HepG2 (cell line): Measurements from ENCODE around the gene CC2D1A. TPM values are rescaled to one million over a fixed set of nuclear protein-coding genes. Genes with fewer than 3 reads are reported as not detected.

Experiments
- CERS6 ChIP-seq: sonication (generic); formaldehyde crosslinking; IDR thresholded peaks from 2 replicates; pipeline ENCODE4 v1.5.0; 2020; ENCODE audit warnings: missing genetic modification reagents
- DNMT3B ChIP-seq: conservative IDR thresholded peaks from 2 replicates; pipeline ENCODE4 v1.6.1; 2016; ENCODE audit warnings: missing biosample characterization, control low read depth
- ELK4 ChIP-seq: sonication (generic); formaldehyde crosslinking; IDR thresholded peaks from 2 replicates; pipeline ENCODE4 v1.9.0; 2021; ENCODE audit warnings: missing genetic modification reagents, borderline replicate concordance
- HCFC1 ChIP-seq: fragments of 150-350 bp; IDR thresholded peaks from 2 replicates; pipeline ENCODE4 v1.6.1; 2014; ENCODE audit warnings: low read depth, low read length
- KAT2B ChIP-seq: fragments of 150-350 bp; IDR thresholded peaks from 2 replicates; pipeline ENCODE4 v1.6.1; 2014; ENCODE audit warnings: low read depth, low read length, borderline replicate concordance
- LCORL ChIP-seq, 2 experiments: fragments of 450-650 bp in 1 of 2; sonication (generic) in 1 of 2; formaldehyde crosslinking in 1 of 2; IDR thresholded peaks; 2 replicates each; pipeline versions ENCODE4 v1.5.0 to v1.6.1; 2017 to 2020; ENCODE audit warnings: antibody characterized with exemption in 1 of 2, missing genetic modification reagents in 1 of 2
- MAFF ChIP-seq: IDR thresholded peaks from 2 replicates; pipeline ENCODE4 v1.6.1; 2011; ENCODE audit warnings: low read depth, low read length, improper control_type of control experiment
- MED1 ChIP-seq: sonication (generic); formaldehyde crosslinking; IDR thresholded peaks from 2 replicates; pipeline ENCODE4 v1.4.0; 2020; ENCODE audit warnings: missing genetic modification reagents
- POGK ChIP-seq: sonication (generic); formaldehyde crosslinking; conservative IDR thresholded peaks from 2 replicates; pipeline ENCODE4 v1.8.0; 2022; ENCODE audit warnings: mild to moderate bottlenecking, moderate library complexity, missing genetic modification reagents
- POLR2A ChIP-seq, 2 experiments: IDR thresholded peaks; 2 replicates each; pipeline ENCODE4 v1.6.1; 2011; ENCODE audit warnings: low read depth in 2 of 2, low read length in 2 of 2, mild to moderate bottlenecking in 1 of 2, moderate library complexity in 1 of 2; ENCODE audit not compliant: insufficient read depth in 1 of 2
- PRDM4 ChIP-seq: sonication (generic); formaldehyde crosslinking; IDR thresholded peaks from 2 replicates; pipeline ENCODE4 v1.9.0; 2021; ENCODE audit warnings: missing genetic modification reagents, borderline replicate concordance
- TAF15 ChIP-seq: fragments of 200-400 bp; formaldehyde crosslinking; IDR thresholded peaks from one replicate; pipeline ENCODE4 v1.6.1; 2018; ENCODE audit warnings: mild to moderate bottlenecking, low read depth, low read length; ENCODE audit not compliant: poor library complexity, severe bottlenecking
- TEAD3 ChIP-seq: optimal IDR thresholded peaks from 2 replicates; pipeline ENCODE3; 2016; ENCODE audit warnings: borderline replicate concordance
- ZBTB39 ChIP-seq: sonication (generic); formaldehyde crosslinking; IDR thresholded peaks from 2 replicates; pipeline ENCODE4 v1.5.0; 2020; ENCODE audit warnings: missing genetic modification reagents
- ZFP36L1 ChIP-seq: sonication (generic); formaldehyde crosslinking; IDR thresholded peaks from 2 replicates; pipeline ENCODE4 v1.8.0; 2022; ENCODE audit warnings: mild to moderate bottlenecking, missing genetic modification reagents, moderate library complexity
- ZFP36L2 ChIP-seq: sonication (generic); formaldehyde crosslinking; IDR thresholded peaks from 2 replicates; pipeline ENCODE4 v1.4.0; 2020; ENCODE audit warnings: missing genetic modification reagents
- ZMYM2 ChIP-seq: sonication (generic); formaldehyde crosslinking; IDR thresholded peaks from 2 replicates; pipeline ENCODE4 v1.8.0; 2022; ENCODE audit warnings: mild to moderate bottlenecking, missing genetic modification reagents
- ZMYM4 ChIP-seq: sonication (generic); formaldehyde crosslinking; IDR thresholded peaks from 2 replicates; pipeline ENCODE4 v1.8.1; 2023; ENCODE audit warnings: mild to moderate bottlenecking, missing genetic modification reagents
- ZNF496 ChIP-seq: sonication (generic); formaldehyde crosslinking; IDR thresholded peaks from 2 replicates; pipeline ENCODE4 v1.8.1; 2023; ENCODE audit warnings: mild to moderate bottlenecking, moderate library complexity, missing genetic modification reagents; ENCODE audit not compliant: insufficient replicate concordance
- ZSCAN29 ChIP-seq: sonication (generic); formaldehyde crosslinking; conservative IDR thresholded peaks from 2 replicates; pipeline ENCODE4 v1.4.0; 2020; ENCODE audit warnings: mild to moderate bottlenecking, missing genetic modification reagents
- polyA plus RNA-seq, 8 experiments: library from polyadenylated mRNA; depleted of rRNA in 3 of 8; stranded (reverse) in 7 of 8; unstranded in 1 of 8; fragments of >200 nt; fragmentation: Illumina TruSeq in 4 of 8; extraction: Trizol in 4 of 8; gene quantifications; 2 replicates each; pipeline versions ENCODE4 v1.2.1 to v1.2.3, GENCODE V29; 2011 to 2016; ENCODE audit warnings: low read depth in 4 of 8, missing spikeins in 1 of 8, mixed read lengths in 1 of 8; ENCODE audit not compliant: insufficient read depth in 1 of 8
- total RNA-seq, 5 experiments: library from RNA; depleted of rRNA; stranded (reverse); fragments of >200 nt; fragmentation: Illumina TruSeq; extraction: Trizol; gene quantifications; 2 replicates each; pipeline ENCODE4 v1.2.3, GENCODE V29; 2016; ENCODE audit warnings: low read depth in 1 of 5

Gene CC2D1A
- total and polyA plus RNA-seq, 2 of the 13 experiments (the other 11 are each of a cell fraction or from before 2014, with no cell fraction given): 9.7 to 11.5 TPM

GRCh38 chr19:13952154-13952930 lies 46.3 kb downstream of the CC2D1A start, which contains the start of gene DCAF15 (continued):
- TF ChIP-seq DNMT3B (CRISPR knock-in tag) (no peak), CERS6 (CRISPR knock-in tag) (no peak), TEAD3 (CRISPR knock-in tag) (peak; percentile 15), ZFP36L1 (no peak), ZBTB39 (CRISPR knock-in tag) (no peak), ZNF496 (no peak), MAFF (no peak), ZMYM2 (CRISPR knock-in tag) (no peak), ZFP36L2 (CRISPR knock-in tag) (no peak), ZSCAN29 (CRISPR knock-in tag) (no peak), KAT2B (no peak), MED1 (CRISPR knock-in tag) (0 out of 2 replicates have a peak, but pooled peaks have one; percentile 26), ZMYM4 (CRISPR knock-in tag) (peak; percentile 30; the same call in 1 of the 2 replicates), TAF15 (no peak), PRDM4 (no peak), HCFC1 (no peak), POGK (CRISPR knock-in tag) (no peak), LCORL (IDR thresholded peaks at IDR 0.05) (no peak), LCORL (CRISPR knock-in tag; IDR thresholded peaks at IDR 0.05) (no peak), POLR2A (IDR thresholded peaks at IDR 0.05; ENCODE audit: insufficient read depth in 1 of 2, low read depth in 2 of 2, low read length in 2 of 2) (peak; percentile 58 to 64), ELK4 (no peak)
